ENCODE results near the gene MED22.
"Not testable (repeated sequence)": the region's sequence is repeated elsewhere in the genome, so short reads cannot be mapped to it uniquely, and the experiment has no call there.

The MED22 gene

GRCh38 chr9:133306242-133307204 is 41.4 kb downstream of the MED22 start:
- Mint-ChIP-seq H3K27ac (no peak overlapping the region), H3K9me3 (peaks cover 3% of the 10 kb centered on the region), H3K36me3 (no peaks in the 10 kb centered on the region), H3K4me1 (no peaks in the 10 kb centered on the region), H3K4me3 (no peak overlapping the region), H3K27me3 (peaks cover 8% of the 10 kb centered on the region)
- CTCF ChIA-PET, result interaction anchor here (0.6 kb wide), 1 partner anchor 91 kb away, joined by 3 read pairs; no protein-coding TSS in a partner anchor
- DNase-seq, result no peak

GRCh38 chr9:133305731-133306130 is 42.2 kb downstream of the MED22 start:
- Mint-ChIP-seq H3K36me3 (no peaks in the 10 kb centered on the region), H3K4me3 (no peak overlapping the region), H3K27ac (no peak overlapping the region), H3K9me3 (peaks cover 3% of the 10 kb centered on the region), H3K4me1 (no peaks in the 10 kb centered on the region), H3K27me3 (peaks cover 8% of the 10 kb centered on the region)
- no peak for DNase-seq
- CTCF ChIA-PET, result no interaction called here

- Mint-ChIP-seq H3K36me3 (no peaks in the 10 kb centered on the region), H3K27me3 (peaks cover 5% of the 10 kb centered on the region), H3K9me3 (peaks cover under 1% of the 10 kb centered on the region), H3K27ac (no peak overlapping the region), H3K4me1 (no peaks in the 10 kb centered on the region), H3K4me3 (no peak overlapping the region)
- CTCF ChIA-PET, result no interaction called here
- DNase-seq, result no peak
These were observed 43.2 kb downstream of the MED22 start for GRCh38 chr9:133304477-133305377.

GRCh38 chr9:133304158-133304470 is 43.8 kb downstream of the MED22 start:
- Mint-ChIP-seq H3K27me3 (peaks cover 6% of the 10 kb centered on the region), H3K4me1 (no peaks in the 10 kb centered on the region), H3K36me3 (no peaks in the 10 kb centered on the region), H3K9me3 (no peaks in the 10 kb centered on the region), H3K4me3 (no peak overlapping the region), H3K27ac (no peak overlapping the region)
- no peak for DNase-seq
- CTCF ChIA-PET, result no interaction called here

- Mint-ChIP-seq H3K27ac (no peak overlapping the region), H3K9me3 (no peaks in the 10 kb centered on the region), H3K27me3 (peaks cover 9% of the 10 kb centered on the region), H3K36me3 (no peaks in the 10 kb centered on the region), H3K4me1 (no peaks in the 10 kb centered on the region), H3K4me3 (no peak overlapping the region)
- DNase-seq, result no peak
- CTCF ChIA-PET, result interaction anchor here (0.8 to 1.0 kb wide), 2 partner anchors 24 to 118 kb away, joined by 3 read pairs; no protein-coding TSS in a partner anchor
These were observed 44.4 kb downstream of the MED22 start for GRCh38 chr9:133303266-133304157.

- H3K4me3 Mint-ChIP-seq, result no peak overlapping the region
- H3K36me3 Mint-ChIP-seq, result no peaks in the 10 kb centered on the region
- no peak overlapping the region for H3K27ac Mint-ChIP-seq
- H3K4me1 Mint-ChIP-seq, result no peaks in the 10 kb centered on the region
- no peaks in the 10 kb centered on the region for H3K9me3 Mint-ChIP-seq
- CTCF ChIA-PET, result interaction anchor here (0.6 kb wide), 1 partner anchor 128 kb away, joined by 3 read pairs; no protein-coding TSS in a partner anchor
- no peak for DNase-seq
- H3K27me3 Mint-ChIP-seq, result peaks cover 18% of the 10 kb centered on the region
These were observed 46.4 kb downstream of the MED22 start for GRCh38 chr9:133301253-133302230.

- H3K27ac Mint-ChIP-seq, CTCF ChIA-PET, H3K9me3 Mint-ChIP-seq, H3K4me1 Mint-ChIP-seq, DNase-seq, H3K4me3 Mint-ChIP-seq, H3K36me3 Mint-ChIP-seq: not testable (repeated sequence)
- H3K27me3 Mint-ChIP-seq, result peaks cover 20% of the 10 kb centered on the region
These were observed 47.9 kb downstream of the MED22 start for GRCh38 chr9:133299996-133300395.

GRCh38 chr9:133294257-133294656 is 53.7 kb downstream of the MED22 start:
- Mint-ChIP-seq H3K4me3 (no peak overlapping the region), H3K27me3 (peaks cover 31% of the 10 kb centered on the region), H3K27ac (no peak overlapping the region), H3K9me3 (peaks cover 17% of the 10 kb centered on the region), H3K4me1 (no peaks in the 10 kb centered on the region), H3K36me3 (no peaks in the 10 kb centered on the region)
- no peak for DNase-seq
- CTCF ChIA-PET, result no interaction called here

GRCh38 chr9:133290751-133291302 is 57.1 kb downstream of the MED22 start:
- CTCF ChIA-PET, result no interaction called here
- Mint-ChIP-seq H3K9me3 (peaks cover 20% of the 10 kb centered on the region), H3K36me3 (no peaks in the 10 kb centered on the region), H3K27ac (no peak overlapping the region), H3K4me3 (no peak overlapping the region), H3K4me1 (no peaks in the 10 kb centered on the region), H3K27me3 (peaks cover 17% of the 10 kb centered on the region)
- DNase-seq, result no peak

Measured in activated naive CD4-positive, alpha-beta T cell treated with anti-CD3 and anti-CD28 coated beads, Interleukin-2, amount 10 ng/mL, durations not matched to agents 7 days and 5 days (primary cell).